ENCODE results near the gene FOS.

GRCh38 chr14:75232597-75232996 is 46.0 kb upstream of the FOS start:
- no peak for TF ChIP-seq EZH2 (IDR thresholded peaks at IDR 0.05; ENCODE audit: insufficient read depth, poor library complexity, severe bottlenecking)
- TF ChIP-seq EZH2phosphoT487 (IDR thresholded peaks at IDR 0.05; ENCODE audit: insufficient read depth, low read depth): no peak
